Measurements from ENCODE around the gene MLXIPL.
"Not testable (repeated sequence)": the region's sequence is repeated elsewhere in the genome, so short reads cannot be mapped to it uniquely, and the experiment has no call there.

MLXIPL gene

DNA sequence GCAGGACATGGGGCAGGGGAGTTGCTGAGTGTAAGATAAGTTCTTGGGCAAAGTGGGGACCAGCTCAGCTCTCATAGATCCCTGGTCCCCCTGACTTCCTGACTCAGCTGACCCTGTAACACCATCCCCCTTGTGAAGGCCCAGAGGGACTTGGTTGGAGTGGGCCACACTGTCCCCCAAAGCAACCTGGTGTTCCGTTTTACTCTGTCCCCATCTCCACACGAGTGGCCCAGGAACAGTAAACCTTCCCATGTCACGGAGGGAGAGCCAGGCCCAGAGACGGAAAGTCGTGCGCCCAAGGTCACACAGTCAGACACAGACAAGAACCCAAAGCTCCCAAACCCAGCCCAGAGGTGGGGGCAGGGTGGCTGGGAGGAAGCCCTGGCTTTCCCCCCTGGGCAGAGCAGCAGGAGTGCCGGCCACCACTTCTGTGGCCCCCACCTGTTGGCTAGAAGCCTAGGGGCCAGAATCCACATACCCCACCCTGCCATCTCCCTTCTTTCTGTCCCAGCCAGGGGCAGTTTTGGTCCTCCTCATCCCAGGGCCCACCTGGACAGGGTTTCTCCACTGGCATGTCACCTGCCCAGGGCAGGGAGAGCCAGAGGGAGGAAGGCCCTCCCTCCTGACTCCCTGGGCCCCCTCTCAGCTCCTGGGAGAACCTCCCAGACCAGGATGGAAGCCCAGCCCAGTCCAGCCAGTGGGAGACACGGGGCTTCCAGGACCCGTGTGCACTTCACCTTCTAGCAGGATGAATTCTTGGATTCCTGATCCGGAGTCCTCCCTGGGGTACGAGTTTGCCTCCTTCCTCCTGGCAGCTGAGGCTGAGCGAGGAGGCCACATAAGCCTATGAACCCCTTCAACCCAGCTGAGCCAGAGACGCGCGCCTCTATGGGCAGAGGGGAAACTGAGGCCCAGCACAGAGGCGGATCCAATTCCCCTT lies 22.7 kb upstream of the MLXIPL start:
- in situ Hi-C loops (cut with HindIII; ENCODE audit: low sequenced_read_pairs) = no loop called here

DNA sequence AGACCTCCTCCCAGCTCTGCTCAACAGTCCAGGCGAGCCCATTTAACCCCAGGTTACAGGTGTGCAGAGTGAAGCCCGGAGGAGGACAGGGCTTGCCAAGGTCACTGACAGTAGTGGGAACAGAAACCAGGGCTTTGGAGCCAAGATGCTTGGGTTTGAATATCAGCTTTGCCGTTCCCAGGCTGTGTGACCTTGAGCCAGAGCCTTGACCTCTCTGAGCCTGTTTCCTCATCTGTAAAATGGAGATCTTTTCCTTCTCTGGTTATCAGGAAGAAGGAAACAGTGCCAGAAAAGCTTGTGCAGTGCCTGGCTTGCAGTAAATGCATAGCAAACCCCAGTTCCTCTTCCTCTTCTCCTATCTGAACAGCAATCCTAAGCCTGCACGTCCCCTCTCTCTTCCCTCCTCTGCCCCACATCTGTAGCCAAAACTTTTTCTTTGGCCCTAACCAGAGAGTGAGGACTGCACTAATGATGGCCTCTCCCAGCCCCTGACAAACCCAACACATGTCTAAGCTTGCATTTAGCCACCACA lies 21.4 kb upstream of the MLXIPL start:
- in situ Hi-C loops (cut with HindIII; ENCODE audit: low sequenced_read_pairs) = no loop called here

DNA sequence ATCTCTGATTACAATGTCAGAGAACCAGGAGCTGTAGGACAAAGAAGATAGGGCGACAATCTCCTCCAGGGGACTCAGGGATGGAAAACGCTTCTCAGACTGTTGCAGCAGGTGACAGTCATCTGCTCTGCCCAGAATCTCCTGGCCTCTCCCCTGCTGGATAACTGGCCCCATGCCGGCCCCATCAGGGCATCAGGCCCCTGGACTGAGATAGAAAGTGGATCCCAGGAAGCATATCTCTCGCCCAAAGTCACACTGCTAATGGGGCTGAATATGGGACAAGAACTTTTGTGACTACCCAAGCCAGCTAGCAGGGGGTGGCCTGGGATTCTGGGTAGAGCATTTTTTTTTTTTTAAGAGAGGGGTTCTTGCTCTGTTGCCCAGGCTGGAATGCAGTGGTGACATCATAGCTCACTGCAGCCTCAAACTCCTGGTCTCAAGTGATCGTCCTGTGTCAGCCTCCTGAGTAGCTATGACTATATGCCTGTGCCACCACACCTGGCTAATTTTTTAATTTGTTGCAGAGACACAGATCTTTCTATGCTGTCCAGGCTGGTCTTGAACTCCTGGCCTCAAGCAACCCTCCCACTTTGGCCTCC lies 20.5 kb upstream of the MLXIPL start:
- in situ Hi-C loops (cut with HindIII; ENCODE audit: low sequenced_read_pairs) = no loop called here

DNA sequence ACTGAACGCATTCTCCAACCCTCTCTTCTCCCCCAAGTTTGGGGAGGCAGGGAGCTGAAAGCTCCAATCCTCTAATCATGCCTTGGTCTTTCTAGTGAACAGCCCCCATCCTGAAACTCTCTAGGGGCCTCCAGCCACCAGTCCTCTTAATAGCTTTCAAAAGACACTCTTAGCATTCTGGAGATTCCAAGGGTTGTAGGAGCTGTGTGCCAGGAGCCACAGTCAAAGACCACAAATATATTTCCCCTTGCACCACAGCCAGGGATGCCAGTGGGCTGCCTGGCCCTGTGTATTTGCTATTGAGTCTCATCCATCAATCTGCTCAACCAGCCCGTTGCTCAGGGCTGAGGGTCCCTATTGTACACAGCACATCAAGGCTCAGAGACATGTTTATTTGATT lies 18.5 kb upstream of the MLXIPL start:
- in situ Hi-C loops (cut with HindIII; ENCODE audit: low sequenced_read_pairs) = no loop called here

DNA sequence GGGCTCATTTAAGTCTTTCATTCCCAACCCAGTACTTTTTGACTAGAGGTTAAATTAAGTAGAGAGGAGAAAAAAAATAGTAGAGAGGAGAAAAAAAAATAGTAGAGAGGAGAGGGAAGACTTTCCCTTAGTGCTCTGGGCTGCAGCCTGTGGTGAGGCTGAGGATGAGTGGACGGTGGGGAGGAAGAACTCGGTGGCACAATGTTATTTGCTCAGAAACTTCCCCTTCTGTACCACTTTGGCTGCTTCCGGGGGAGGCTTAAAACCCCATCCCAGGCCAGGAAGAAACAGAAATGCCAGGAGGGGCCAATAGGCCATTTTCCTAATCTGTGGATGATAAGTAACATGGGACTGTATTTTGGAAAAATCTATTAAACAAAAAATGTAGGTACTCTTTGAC lies 14.6 kb upstream of the MLXIPL start:
- in situ Hi-C loops (cut with HindIII; ENCODE audit: low sequenced_read_pairs) = no loop called here

DNA sequence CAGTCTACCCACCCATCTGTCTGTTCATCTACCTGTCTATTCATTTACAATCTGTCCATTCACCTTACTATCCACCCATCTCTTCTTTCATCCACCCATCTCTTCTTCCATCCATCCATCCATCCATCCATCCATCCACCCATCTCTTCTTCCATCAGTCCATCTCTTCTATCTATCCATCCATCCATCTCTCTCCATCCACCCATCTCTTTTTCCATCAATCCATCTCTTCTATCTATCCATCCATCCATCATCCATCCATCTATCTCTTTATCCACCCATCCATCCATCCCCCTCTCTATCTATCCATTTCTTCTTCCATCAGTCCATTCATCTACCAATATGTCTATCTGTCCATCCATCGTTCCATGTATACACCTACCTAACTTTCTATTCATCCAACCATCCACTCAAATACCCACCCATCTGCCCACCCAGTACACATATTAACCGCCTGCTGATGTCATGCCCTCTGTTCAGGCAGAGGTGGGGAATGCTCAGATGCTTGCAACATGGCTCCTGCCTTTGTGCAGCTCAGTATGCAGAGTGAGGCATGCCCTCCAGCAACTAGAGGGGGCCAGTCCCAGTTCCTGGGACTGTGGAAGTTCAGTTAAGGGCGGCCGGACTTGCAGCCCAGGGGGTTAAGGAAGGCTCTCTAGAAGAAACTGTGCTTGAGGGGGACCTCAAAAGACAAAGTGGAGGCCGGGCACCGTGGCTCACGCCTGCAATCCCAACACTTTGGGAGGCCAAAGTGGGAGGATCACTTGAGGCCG lies 11.3 kb upstream of the MLXIPL start:
- in situ Hi-C loops (cut with HindIII; ENCODE audit: low sequenced_read_pairs) = no loop called here

DNA sequence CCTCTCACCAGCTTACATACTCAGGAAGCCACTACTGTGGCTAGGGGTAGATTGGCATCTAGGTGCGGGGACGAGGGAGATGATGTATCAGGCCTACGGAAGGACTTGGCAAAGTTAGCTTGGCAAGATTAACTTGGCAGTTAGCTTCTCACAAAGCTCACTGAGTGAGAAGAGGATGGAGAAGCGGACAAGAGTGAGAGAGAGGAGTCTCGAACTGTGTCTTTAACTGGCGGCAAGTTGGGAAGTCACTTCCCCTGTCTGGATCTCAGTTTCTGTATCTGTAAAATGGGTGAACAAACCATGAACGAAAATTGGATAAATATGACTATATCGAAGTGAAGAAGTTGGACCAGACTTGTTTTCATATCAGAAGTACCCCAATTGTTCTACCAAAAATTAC lies 9.5 kb upstream of the MLXIPL start:
- in situ Hi-C loops (cut with HindIII; ENCODE audit: low sequenced_read_pairs) = no loop called here

DNA sequence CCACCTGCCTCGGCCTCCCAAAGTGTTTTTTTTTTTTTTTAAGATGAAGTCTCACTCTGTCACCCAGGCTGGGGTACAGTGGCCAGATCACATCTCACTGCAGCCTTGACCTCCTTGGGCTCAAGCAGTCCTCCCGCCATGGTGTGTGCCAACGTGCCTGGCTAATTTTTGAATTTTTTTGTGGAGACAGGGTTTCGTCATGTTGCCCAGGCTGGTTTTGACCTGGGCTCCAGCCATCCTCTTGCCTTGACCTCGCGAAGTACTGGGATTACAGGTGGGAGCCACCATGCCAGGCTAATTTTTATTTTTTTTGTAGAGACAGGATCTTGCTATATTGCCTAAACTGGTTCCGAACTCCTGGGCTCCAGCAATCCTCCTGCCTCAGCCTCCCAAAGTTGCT lies 9.0 kb upstream of the MLXIPL start:
- in situ Hi-C loops (cut with HindIII; ENCODE audit: low sequenced_read_pairs) = no loop called here

DNA sequence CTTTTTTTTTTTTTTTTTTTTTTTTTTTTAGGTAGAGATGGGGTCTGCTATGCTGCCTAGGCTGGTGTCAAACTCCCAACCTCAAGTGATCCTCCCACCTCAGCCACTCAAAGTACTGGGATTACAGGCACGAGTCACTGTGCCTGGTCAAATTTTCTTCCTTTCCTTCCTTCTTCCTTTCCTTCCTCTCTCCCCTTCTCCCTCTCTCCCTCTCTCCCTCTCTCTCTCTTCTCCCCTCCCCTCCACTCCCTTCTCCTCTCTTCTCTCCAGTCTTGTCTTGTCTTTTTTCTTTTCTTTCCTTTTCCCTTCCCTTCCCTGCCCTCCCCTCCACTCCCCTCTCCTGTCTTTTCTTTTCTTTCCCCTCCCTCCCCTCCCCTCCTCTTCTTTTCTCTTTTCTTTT lies 7.2 kb upstream of the MLXIPL start:
- in situ Hi-C loops (cut with HindIII; ENCODE audit: low sequenced_read_pairs) = no loop called here

DNA sequence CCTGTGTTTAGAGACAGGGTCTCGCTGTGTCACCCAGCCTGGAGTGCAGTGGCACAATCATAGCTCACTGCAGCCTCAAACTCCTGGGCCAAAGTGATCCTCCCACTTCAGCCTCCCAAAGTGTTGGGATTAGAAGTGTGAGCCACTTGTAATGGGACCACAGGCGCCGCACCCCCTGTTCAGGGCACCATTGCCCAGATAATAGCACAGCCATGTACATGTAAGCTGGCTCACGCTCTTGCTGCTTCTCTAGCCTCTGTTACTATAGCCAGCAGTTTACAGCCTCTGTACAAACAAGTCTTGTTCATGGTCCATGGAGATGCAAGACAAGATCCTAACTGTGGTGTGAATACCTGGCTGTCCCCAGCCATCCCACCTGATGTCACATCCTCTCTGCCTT lies 4.2 kb upstream of the MLXIPL start:
- in situ Hi-C loops (cut with HindIII; ENCODE audit: low sequenced_read_pairs) = no loop called here

DNA sequence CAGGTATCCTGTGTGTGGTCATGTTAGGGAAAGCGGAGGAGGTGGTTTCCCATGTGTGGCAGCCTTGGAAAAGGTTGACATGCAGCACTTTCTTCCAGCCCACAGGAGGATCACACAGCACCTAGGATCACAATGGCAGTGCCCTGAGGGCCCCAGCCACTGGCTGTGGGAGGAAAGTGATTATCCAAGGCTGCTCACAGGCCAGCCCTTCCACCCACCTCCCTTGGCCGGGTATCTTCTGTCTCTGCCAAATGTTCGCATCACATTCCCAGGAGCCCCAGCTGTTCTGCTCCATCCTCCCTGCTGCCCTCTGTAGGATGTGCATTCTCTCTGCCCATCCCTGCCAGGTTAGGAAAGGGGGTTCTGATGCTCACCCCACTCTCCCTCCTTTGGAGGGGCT lies 2.5 kb upstream of the MLXIPL start:
- in situ Hi-C loops (cut with HindIII; ENCODE audit: low sequenced_read_pairs) = no loop called here

DNA sequence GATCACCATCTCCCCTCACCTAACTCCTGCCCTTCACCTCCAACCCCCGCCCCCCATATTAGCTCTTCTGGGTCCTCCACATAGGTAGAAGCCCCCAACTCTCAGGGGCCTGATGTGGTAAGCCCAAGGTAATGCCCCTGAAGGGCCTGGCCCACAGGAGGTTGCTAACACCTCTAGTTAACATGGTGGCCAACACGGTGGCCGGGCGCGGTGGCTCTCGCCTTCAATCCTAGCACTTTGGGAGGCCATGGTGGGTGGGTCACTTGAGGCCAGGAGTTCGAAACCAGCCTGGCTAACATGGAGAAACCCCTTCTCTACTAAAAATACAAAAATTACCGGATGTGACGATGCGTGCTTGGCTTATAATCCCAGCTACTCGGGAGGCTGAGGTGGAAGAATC lies 954 bp upstream of the MLXIPL start:
- in situ Hi-C loops (cut with HindIII; ENCODE audit: low sequenced_read_pairs) = no loop called here

DNA sequence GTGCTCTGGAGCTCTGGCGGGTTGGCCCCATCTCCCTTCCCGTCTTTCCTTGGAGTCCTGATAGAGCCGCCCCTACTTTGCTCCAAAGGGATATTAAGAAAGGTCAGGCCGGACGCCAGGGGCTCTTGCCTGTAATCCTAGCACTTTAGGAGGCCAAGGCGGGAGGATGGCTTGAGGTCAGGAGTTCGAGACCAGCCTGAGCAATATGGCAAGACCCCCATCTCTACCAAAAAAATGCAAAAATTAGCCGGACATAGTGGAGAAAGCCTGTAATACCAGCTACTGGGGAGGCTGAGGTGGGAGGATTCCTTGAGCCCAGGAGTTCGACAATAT lies 313 bp upstream of the MLXIPL start:
- in situ Hi-C loops (cut with HindIII; ENCODE audit: low sequenced_read_pairs) = no loop called here

DNA sequence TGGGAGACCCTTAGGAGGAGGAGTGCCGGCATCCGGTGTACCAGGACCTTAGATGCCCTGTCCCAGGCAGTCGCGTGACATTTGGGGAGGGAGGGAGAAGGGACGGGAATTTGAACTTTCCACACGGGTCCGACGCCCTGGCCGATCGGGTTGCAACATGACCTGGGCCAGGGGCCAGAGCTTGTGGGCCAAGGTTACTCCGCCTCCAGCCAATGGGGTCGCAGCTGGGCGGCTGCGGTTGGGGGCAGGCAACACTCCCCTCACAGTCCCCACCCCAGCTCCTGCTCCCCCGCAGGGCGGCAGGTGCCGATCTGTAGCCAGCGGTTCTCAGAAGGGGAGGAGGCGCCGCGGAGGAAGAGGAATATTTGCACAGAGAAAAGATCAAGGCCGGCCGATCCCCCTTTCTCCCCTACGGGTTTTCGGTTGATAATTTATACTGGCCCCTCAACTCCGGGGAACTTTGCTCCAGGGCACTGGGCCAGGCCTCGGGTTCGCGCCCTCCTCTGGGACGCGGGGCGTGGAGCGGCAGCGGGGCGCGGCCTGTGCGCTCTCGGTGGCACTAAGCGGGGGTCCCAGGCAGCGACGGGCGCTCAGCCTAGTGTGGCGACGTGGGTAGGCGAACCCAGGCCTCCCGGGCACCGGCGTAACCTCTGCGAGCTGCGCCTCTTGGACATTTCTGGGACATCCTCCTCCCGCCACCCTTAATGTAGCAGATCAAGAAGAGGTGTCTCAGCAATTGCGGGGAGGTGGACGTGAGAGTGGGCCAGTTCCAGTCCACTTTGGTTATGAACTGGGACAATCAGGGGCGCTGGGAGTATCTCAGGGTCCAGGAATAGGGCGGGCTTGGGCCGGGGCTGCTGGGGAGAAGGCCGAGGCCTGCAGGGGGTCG lies 1.2 kb downstream of the MLXIPL start:
- in situ Hi-C loops (cut with HindIII; ENCODE audit: low sequenced_read_pairs) = no loop called here

DNA sequence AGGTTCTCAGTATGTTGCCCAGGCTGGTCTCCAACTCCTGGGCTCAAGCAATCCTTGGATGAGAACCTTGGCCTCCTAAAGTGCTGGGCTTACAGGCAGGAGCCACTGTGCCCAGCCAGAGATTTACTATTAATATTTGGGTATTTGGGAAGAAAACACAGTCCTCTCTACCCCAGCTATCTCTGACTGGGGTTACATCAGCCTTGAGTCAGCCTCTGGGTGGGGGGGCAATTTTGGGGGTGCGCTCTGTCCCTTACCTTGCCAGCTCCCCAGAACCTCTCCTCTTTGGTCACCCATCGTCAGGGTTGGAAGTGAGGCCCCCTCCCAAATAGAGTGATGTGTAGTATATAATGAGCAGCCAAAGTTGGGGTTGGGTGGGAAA lies 1.8 kb downstream of the MLXIPL start:
- in situ Hi-C loops (cut with HindIII; ENCODE audit: low sequenced_read_pairs) = no loop called here

DNA sequence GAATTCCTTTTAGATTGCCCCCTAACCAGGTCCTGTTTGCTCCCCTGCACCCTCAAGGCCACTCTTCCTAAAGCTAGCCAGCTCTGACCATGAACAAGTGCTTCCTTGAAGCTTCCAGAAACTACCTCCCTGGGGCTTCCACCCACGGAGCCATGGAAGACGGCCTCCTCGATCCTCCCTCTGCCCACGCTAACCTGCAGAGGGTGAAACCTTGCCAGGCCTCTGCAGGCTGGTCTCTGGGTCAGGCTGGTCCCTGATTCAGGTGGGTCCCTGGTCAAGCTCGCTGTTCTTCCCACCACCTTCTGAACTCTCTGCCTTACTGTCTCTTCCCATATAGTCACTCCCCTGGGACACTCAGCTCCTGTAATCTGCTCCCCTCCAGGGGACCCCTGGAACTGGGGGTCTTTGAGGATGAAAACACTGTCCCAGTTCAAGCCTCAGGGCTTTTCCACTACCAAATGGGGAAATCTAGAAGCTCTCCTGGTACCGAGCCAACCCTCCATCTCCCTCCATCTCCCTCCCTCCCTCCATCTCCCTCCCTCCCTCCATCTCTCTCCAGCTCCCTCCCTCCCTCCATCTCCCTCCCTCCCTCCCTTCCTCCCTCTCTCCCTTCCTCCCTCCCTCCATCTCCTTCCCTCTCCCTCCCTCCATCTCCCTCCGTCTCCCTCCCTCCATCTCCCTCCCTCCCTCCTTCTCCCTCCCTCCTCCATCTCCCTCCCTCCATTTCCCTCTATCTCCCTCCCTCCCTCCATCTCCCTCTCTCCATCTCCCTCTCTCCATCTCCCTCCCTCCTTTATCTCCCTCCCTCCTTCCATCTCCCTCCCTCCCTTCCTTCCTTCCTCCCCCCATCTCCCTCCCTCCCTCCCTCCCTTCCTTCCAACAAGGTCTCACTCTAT lies 2.9 kb downstream of the MLXIPL start:
- in situ Hi-C loops (cut with HindIII; ENCODE audit: low sequenced_read_pairs) = no loop called here

DNA sequence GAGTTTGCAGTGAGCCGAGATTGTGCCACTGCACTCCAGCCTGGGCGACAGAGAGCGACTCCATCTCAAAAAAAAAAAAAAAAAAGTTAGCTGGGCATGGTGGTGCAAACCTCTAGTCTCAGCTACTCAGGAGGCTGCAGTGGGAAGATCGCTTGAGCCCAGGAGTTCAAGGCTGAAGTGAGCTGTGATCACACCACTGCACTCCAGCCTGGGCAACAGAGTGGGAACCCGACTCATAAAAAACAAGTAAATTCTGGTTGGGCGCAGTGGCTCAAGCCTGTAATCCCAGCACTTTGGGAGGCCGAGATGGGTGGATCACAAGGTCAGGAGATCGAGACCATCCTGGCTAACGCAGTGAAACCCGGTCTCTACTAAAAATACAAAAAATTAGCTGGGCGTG lies 4.9 kb downstream of the MLXIPL start:
- in situ Hi-C loops (cut with HindIII; ENCODE audit: low sequenced_read_pairs) = not testable (repeated sequence)

DNA sequence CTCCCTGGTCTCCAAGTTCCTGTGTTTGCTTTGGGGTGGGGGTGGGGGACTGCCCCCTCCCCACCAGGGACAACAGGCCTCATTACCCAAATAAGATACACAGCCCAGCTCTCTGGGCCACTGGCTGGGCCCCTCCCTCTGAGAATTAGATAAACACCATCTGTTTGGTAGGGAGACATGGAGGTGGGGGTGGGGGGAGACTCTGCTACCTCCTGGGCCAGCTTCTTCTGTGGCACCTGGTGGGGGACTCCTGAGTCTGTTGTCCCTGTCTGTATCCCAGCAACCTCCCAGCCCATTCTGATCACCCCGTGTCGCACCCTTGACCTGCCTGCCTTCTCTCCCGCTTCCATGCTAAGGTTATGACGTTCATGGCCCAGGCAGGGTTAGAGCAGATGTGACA lies 5.8 kb downstream of the MLXIPL start:
- in situ Hi-C loops (cut with HindIII; ENCODE audit: low sequenced_read_pairs) = no loop called here

DNA sequence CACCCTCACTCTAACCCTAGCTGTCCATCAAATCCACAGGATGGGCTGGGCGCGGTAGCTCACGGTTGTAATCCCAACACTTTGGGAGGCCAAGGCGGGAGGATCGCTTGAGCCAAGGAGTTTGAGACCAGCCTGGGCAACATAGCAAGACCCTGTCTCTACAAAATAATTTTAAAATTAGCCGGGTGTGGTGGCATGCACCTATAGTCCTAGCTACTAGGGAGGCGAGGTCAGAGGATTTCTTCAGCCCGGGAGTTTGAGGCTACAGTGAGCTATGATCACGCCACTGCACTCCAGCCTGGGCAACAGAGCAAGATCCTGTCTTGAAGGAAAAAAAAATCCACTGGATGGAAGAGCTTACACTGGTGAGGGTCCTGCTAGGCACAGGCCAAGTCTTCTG lies 6.8 kb downstream of the MLXIPL start:
- in situ Hi-C loops (cut with HindIII; ENCODE audit: low sequenced_read_pairs) = not testable (repeated sequence)

DNA sequence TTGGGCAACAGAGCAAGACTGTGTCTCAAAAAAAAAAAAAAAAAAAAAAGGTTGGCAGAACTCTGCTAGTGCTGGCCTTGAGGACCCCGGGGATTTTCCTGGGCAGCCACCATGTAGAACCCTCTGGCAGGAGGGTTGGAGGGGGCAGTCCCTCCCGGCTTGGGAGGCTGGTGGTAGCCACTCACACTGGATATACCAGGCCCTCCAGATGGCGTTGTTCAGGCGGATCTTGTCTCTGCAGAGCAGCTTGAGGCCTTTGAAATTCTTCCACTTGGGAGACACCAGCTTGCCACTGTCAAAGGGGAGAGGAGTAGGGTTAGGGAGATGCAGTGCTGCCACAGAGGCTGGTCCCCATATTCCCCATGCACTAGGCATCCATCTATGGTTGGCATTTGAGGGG lies 8.4 kb downstream of the MLXIPL start:
- in situ Hi-C loops (cut with HindIII; ENCODE audit: low sequenced_read_pairs) = no loop called here

Measured in DLD1 (cell line).